ENCODE results near the gene DNAJC3. TPM values are rescaled to one million over a fixed set of nuclear protein-coding genes. Genes with fewer than 3 reads are reported as not detected.
A peak's percentile ranks its signal among the peaks of the same experiment; 100 is the strongest.
"Not testable (repeated sequence)": the region's sequence is repeated elsewhere in the genome, so short reads cannot be mapped to it uniquely, and the experiment has no call there.

Gene DNAJC3
- total RNA-seq, 1 donor from 2014 or later, result 51.7 TPM

- Histone ChIP-seq H4K20me1 (ENCODE audit: insufficient read depth, low read length) (peaks cover 44% of the 10 kb centered on the region), H3K4me3 (ENCODE audit: insufficient read depth, low read depth, low read length) (no peak overlapping the region), H3K27me3 (ENCODE audit: insufficient read depth, low read length) (no peaks in the 10 kb centered on the region), H3K9ac (ENCODE audit: low read length) (no peak overlapping the region), H3K9me3 (ENCODE audit: insufficient read depth, low read depth, low read length) (no peaks in the 10 kb centered on the region), H3K27ac (ENCODE audit: low read depth, low read length) (no peak overlapping the region), H3K4me1 (ENCODE audit: insufficient read depth, low read length) (no peaks in the 10 kb centered on the region), H2AFZ (ENCODE audit: low read depth, low read length) (no peak overlapping the region), H3K4me2 (ENCODE audit: low read length) (no peak overlapping the region), H3K36me3 (ENCODE audit: insufficient read depth, low read length) (no peaks in the 10 kb centered on the region), H3K79me2 (ENCODE audit: insufficient read depth, low read length) (peaks cover 5% of the 10 kb centered on the region)
- H3K36me3 Mint-ChIP-seq (ENCODE audit: low read depth, unreplicated experiment), result no peaks in the 10 kb centered on the region
- no peak overlapping the region for H3K4me3 Mint-ChIP-seq (ENCODE audit: unreplicated experiment)
- peaks cover 6% of the 10 kb centered on the region for H3K4me1 Mint-ChIP-seq (ENCODE audit: low read depth, unreplicated experiment)
- FAIRE-seq (no peak), DNase-seq (ENCODE audit: low read depth) (no peak)
- no peaks in the 10 kb centered on the region for H3K9me3 Mint-ChIP-seq (ENCODE audit: unreplicated experiment)
- TF ChIP-seq EZH2 (IDR thresholded peaks at IDR 0.05; ENCODE audit: insufficient read depth, low read length) (no peak), CTCF (IDR thresholded peaks at IDR 0.05; ENCODE audit: insufficient read depth, low read depth, low read length) (no peak)
- no peak overlapping the region for H3K27ac Mint-ChIP-seq (ENCODE audit: unreplicated experiment)
- H3K27me3 Mint-ChIP-seq (ENCODE audit: low read depth, unreplicated experiment), result no peaks in the 10 kb centered on the region
Measured at GRCh38 chr13:95752677-95753076, 75.7 kb downstream of the DNAJC3 start.

- no peak overlapping the region for H3K27ac ChIP-seq (ENCODE audit: low read depth, low read length)
- H3K9me3 Mint-ChIP-seq (ENCODE audit: unreplicated experiment), result no peaks in the 10 kb centered on the region
- H3K36me3 ChIP-seq (ENCODE audit: insufficient read depth, low read length), result no peaks in the 10 kb centered on the region
- H3K79me2 ChIP-seq (ENCODE audit: insufficient read depth, low read length), result peaks cover 5% of the 10 kb centered on the region
- no peak overlapping the region for H2AFZ ChIP-seq (ENCODE audit: low read depth, low read length)
- DNase-seq (ENCODE audit: low read depth), result no peak
- H3K4me3 ChIP-seq (ENCODE audit: insufficient read depth, low read depth, low read length), result no peak overlapping the region
- peaks cover 42% of the 10 kb centered on the region for H4K20me1 ChIP-seq (ENCODE audit: insufficient read depth, low read length)
- no peak overlapping the region for H3K27ac Mint-ChIP-seq (ENCODE audit: unreplicated experiment)
- H3K9ac ChIP-seq (ENCODE audit: low read length), result no peak overlapping the region
- H3K27me3 ChIP-seq (ENCODE audit: insufficient read depth, low read length), result no peaks in the 10 kb centered on the region
- H3K4me1 ChIP-seq (ENCODE audit: insufficient read depth, low read length), result no peaks in the 10 kb centered on the region
- no peak for TF ChIP-seq CTCF (IDR thresholded peaks at IDR 0.05; ENCODE audit: insufficient read depth, low read depth, low read length)
- no peak for TF ChIP-seq EZH2 (IDR thresholded peaks at IDR 0.05; ENCODE audit: insufficient read depth, low read length)
- no peak overlapping the region for H3K4me2 ChIP-seq (ENCODE audit: low read length)
- H3K36me3 Mint-ChIP-seq (ENCODE audit: low read depth, unreplicated experiment), result peaks cover 2% of the 10 kb centered on the region
- H3K27me3 Mint-ChIP-seq (ENCODE audit: low read depth, unreplicated experiment), result no peaks in the 10 kb centered on the region
- H3K4me1 Mint-ChIP-seq (ENCODE audit: low read depth, unreplicated experiment), result peaks cover 6% of the 10 kb centered on the region
- no peak for FAIRE-seq
- H3K4me3 Mint-ChIP-seq (ENCODE audit: unreplicated experiment), result no peak overlapping the region
- no peaks in the 10 kb centered on the region for H3K9me3 ChIP-seq (ENCODE audit: insufficient read depth, low read depth, low read length)
Measured at GRCh38 chr13:95754069-95754468, 77.1 kb downstream of the DNAJC3 start.

DNA sequence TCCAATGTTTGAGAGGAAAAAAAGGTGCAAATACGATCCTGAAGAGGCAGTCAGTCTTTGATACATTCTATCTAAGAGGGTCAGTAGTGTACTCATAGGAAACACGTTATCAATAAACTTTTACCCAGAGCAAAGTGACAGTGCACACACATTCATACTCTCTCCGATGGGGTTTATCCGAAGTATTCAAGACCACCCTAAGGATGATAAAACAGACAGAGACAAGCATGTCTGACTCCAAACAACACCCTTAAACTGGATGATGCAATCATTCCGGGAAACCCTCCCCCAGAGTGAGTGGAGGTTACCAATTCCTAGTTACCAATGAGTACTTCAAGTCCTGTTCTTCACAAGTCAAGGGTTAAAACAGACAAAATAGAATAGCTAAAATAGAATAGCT lies 79.1 kb downstream of the DNAJC3 start:
- no peak overlapping the region for H3K4me2 ChIP-seq (ENCODE audit: low read length)
- no peaks in the 10 kb centered on the region for H3K9me3 Mint-ChIP-seq (ENCODE audit: unreplicated experiment)
- peak overlapping the region; percentile 55 for H3K27ac Mint-ChIP-seq (ENCODE audit: unreplicated experiment)
- no peak overlapping the region for H3K9ac ChIP-seq (ENCODE audit: low read length)
- no peak for DNase-seq (ENCODE audit: low read depth)
- H3K9me3 ChIP-seq (ENCODE audit: insufficient read depth, low read depth, low read length), result no peaks in the 10 kb centered on the region
- H3K36me3 Mint-ChIP-seq (ENCODE audit: low read depth, unreplicated experiment), result peaks cover 2% of the 10 kb centered on the region
- no peak overlapping the region for H3K4me3 ChIP-seq (ENCODE audit: insufficient read depth, low read depth, low read length)
- peaks cover 31% of the 10 kb centered on the region for H4K20me1 ChIP-seq (ENCODE audit: insufficient read depth, low read length)
- H3K27me3 ChIP-seq (ENCODE audit: insufficient read depth, low read length), result no peaks in the 10 kb centered on the region
- no peaks in the 10 kb centered on the region for H3K4me1 ChIP-seq (ENCODE audit: insufficient read depth, low read length)
- H3K4me3 Mint-ChIP-seq (ENCODE audit: unreplicated experiment), result no peak overlapping the region
- no peaks in the 10 kb centered on the region for H3K27me3 Mint-ChIP-seq (ENCODE audit: low read depth, unreplicated experiment)
- TF ChIP-seq EZH2 (IDR thresholded peaks at IDR 0.05; ENCODE audit: insufficient read depth, low read length), result no peak
- TF ChIP-seq CTCF (IDR thresholded peaks at IDR 0.05; ENCODE audit: insufficient read depth, low read depth, low read length), result no peak
- peaks cover 5% of the 10 kb centered on the region for H3K79me2 ChIP-seq (ENCODE audit: insufficient read depth, low read length)
- no peak for FAIRE-seq
- H3K36me3 ChIP-seq (ENCODE audit: insufficient read depth, low read length), result no peaks in the 10 kb centered on the region
- no peak overlapping the region for H3K27ac ChIP-seq (ENCODE audit: low read depth, low read length)
- peaks cover 6% of the 10 kb centered on the region for H3K4me1 Mint-ChIP-seq (ENCODE audit: low read depth, unreplicated experiment)
- no peak overlapping the region for H2AFZ ChIP-seq (ENCODE audit: low read depth, low read length)

DNA sequence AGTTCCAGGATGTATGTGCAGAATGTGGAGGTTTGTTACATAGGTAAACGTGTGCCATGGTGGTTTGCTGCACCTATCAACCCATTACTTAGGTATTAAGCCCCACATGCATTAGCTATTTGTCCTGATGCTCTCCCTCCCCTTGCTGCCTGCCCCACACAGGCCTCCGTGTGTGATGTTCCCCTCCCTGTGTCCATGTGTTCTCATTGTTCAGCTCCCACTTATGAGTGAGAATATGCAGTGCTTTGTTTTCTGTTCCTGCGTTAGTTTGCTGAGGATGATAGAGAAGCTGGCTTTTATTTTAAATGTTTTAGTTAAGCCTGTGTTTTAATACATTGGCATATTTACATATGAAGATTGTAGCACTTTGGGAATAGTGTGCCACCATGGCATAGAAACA lies 85.7 kb downstream of the DNAJC3 start:
- H4K20me1 ChIP-seq (ENCODE audit: insufficient read depth, low read length); H3K36me3 ChIP-seq (ENCODE audit: insufficient read depth, low read length); DNase-seq (ENCODE audit: low read depth); H3K4me1 ChIP-seq (ENCODE audit: insufficient read depth, low read length); H3K4me3 ChIP-seq (ENCODE audit: insufficient read depth, low read depth, low read length); H3K27me3 ChIP-seq (ENCODE audit: insufficient read depth, low read length); H3K9me3 Mint-ChIP-seq (ENCODE audit: unreplicated experiment); H3K4me1 Mint-ChIP-seq (ENCODE audit: low read depth, unreplicated experiment); H3K4me2 ChIP-seq (ENCODE audit: low read length); FAIRE-seq; H2AFZ ChIP-seq (ENCODE audit: low read depth, low read length); H3K79me2 ChIP-seq (ENCODE audit: insufficient read depth, low read length); H3K27ac ChIP-seq (ENCODE audit: low read depth, low read length); H3K9me3 ChIP-seq (ENCODE audit: insufficient read depth, low read depth, low read length); H3K4me3 Mint-ChIP-seq (ENCODE audit: unreplicated experiment); H3K36me3 Mint-ChIP-seq (ENCODE audit: low read depth, unreplicated experiment); H3K27ac Mint-ChIP-seq (ENCODE audit: unreplicated experiment); H3K27me3 Mint-ChIP-seq (ENCODE audit: low read depth, unreplicated experiment); H3K9ac ChIP-seq (ENCODE audit: low read length): not testable (repeated sequence)
